GM18909 (cell line): ENCODE data around the gene FAM149A.

Source experiments
- ATAC-seq: cut with Tn5 transposase; IDR thresholded peaks from one replicate; pipeline ENCODE4 v1.9.1; 2021; ENCODE audit warnings: mild to moderate bottlenecking; ENCODE audit not compliant: unreplicated experiment, poor library complexity

FAM149A gene

DNA sequence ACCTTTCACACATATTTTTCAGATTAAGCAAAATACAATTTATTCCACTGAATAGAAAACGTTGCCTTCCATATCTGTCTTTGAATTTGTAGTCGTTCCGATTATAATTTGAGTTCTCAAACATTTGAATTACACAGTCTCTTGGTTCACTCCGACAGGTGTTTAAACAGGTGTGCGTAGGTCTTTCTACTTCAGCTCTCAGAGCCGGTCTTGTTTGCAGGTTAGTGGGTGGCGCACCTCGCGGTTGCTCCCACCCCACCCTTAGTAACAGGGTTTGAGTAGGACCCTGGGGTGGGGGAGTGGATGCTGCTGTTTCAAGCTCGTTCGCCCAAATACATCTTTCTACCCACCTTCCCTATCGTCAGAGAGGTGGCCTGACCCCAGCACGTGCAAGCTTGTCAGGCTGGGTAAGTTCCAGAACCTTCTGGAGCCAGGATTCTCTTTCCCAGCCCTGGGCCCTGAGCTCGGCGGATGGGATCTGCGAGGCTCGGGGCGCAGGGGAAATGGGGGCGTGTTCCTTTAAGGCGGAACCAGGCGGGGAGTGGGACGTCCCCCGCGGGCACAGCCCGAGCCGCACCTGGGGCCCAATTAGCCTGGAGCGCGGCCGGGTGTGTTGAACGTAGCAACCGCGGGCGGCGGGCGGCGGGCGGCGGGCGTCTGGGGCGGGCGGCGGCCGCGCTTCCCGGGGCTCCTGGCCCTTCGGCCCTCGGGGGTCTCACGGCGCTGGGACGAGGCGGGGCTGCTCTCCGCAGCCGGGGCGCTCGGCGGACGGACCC is at the start of gene FAM149A:
Gene FAM149A, plus strand, starts transcription at position 591 of the 776 bp plus-strand sequence.
- ATAC-seq, result peak; percentile 81

- peak; percentile 100 for ATAC-seq
Measured at GRCh38 chr4:186058253-186058979, 46.1 kb upstream of the FAM149A start.

- ATAC-seq, result no peak
Measured at GRCh38 chr4:186058980-186059316, 45.6 kb upstream of the FAM149A start.

DNA sequence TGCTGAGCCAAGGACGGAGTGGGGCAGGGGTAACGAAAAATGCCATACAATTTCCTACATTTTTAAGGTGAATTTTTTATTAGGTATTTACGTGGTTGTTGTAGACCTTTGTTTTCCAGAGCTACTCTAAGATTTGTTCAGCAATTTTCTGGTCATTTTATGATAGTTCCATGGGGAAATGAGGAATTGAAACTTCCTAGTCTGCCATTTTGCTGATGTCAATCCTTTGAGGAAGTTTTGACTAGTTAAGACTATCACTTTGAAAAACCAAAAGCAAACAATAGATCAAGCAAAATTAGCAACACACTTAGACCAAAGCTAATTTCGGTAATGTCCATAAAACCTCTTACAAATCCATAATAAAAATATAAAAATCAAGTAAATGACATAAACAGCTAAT is 42.6 kb upstream of the FAM149A start:
- ATAC-seq, result no peak

DNA sequence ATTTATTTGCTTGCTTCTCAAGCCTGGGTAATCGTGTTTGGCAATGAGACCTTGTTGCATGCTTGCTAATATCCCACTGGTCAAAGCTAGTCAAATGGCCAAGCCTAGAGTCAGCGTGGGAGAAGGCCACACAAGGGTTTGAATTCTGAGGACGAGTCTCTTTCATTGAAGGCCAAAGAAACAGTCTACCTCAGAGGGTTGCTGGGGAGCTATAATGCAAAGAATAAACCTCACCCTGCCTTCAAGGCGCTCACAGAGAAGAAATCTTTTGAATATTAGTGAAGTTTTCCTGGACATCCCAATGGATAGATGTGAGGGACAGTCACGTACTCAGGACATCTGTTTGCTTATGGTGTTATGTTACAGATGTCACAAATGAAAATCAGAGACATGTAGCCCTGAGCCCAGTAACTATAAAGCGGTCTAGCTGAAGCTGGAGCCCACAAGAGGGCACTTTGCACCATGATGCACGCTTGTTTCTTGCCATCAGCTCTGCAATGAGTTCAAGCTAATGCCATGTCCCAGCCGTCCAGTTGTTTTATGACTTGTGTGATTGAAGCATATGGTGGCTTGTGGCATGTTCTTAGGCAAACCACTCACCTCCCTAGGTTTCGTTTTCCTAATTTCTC is 36.6 kb upstream of the FAM149A start:
- ATAC-seq, result peak; percentile 93

GRCh38 chr4:186068581-186069348 is 35.7 kb upstream of the FAM149A start, which contains the start of gene TLR3:
Gene TLR3, plus strand, starts transcription at chr4:186069156. Its CDS starts 7,464 bp downstream, at chr4:186076620.
- no peak for ATAC-seq

DNA sequence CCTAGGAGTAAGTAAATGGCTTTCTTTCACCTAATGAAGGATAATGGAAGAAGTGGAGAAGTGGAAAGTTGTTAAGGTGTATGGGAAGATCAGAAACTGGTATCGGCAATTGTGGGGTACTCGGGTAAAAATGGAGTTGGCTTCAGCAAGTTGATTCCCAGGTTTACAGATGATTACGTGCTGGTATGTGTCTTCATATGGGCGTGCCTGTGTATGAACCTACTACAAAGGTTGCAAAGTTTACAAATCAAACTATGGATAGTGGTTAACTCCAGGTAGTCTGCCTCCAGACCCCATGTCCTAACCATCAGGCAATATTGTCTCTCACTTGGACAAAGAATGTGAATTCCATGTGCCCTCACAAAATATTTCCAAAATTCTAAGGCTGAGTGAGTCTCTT is 34.8 kb upstream of the FAM149A start:
- ATAC-seq, result no peak

- ATAC-seq, result no peak
Measured at GRCh38 chr4:186072516-186072915, 32.0 kb upstream of the FAM149A start.

DNA sequence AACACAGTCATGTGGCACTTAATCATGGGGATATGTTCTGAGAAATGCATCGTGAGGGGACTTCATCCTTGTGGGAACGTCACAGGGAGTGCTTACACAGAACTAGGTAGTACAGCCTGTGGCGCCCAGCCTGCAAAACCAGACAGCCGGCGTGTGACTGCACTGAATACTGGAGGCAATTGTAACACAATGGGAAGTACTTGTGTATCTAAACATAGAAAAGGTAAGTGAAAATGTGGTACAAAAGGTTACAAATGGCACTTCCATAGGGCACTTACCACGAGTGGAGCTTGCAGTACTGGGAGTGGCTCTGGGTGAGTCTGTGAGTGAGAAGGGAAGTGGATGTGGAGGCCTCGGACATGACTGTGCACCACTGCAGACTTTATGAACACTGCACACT is 30.3 kb upstream of the FAM149A start:
- no peak for ATAC-seq

- ATAC-seq, result no peak
Measured at GRCh38 chr4:186078981-186079638, 25.4 kb upstream of the FAM149A start.

DNA sequence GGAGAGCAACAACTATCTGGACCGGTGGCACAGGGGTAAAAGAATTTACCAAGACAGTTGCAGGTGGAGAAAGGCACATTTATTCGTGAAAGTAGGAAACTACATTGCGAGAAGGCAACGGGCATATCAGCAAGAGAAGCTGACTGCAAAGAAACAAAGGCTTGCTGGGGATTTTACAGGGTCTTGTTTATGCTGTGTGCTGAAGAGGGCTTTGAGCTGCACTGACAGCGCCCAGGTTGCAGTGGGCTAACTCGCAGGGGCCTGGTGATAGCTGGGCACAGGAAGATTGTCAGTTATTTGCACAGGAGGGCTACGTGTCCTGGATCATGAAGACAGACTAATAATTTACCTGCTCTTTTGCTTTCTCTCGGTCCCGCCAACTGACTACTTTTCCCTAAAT is 24.8 kb upstream of the FAM149A start:
- no peak for ATAC-seq

GRCh38 chr4:186081202-186081807 is 23.2 kb upstream of the FAM149A start:
- no peak for ATAC-seq

DNA sequence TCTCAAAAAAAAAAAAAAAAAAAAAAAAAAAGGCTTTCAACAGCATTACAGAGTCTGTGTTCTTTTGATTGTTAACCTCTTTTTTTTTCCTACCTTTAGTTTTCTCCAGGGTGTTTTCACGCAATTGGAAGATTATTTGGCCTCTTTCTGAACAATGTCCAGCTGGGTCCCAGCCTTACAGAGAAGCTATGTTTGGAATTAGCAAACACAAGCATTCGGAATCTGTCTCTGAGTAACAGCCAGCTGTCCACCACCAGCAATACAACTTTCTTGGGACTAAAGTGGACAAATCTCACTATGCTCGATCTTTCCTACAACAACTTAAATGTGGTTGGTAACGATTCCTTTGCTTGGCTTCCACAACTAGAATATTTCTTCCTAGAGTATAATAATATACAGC is 22.3 kb upstream of the FAM149A start:
- no peak for ATAC-seq

DNA sequence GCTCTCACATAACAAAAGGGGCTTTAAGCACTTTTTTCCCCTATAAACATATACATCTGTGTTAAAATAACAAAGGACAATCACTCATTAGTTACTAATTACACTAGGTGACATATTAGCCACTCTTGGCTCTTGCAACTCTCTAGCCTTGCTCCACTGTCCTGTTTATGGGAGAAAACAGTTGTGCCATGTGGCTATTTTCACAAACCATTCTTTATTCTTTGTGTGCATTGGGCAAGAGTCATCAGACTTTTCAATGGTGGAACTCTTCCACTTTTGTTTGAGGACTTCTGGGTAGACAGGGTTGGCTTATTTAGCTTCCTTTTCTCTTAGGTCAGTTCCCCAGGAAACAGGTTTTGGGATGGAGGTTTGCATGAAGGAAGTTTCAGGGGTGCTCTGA is 16.0 kb upstream of the FAM149A start:
- no peak for ATAC-seq

- no peak for ATAC-seq
Measured at GRCh38 chr4:186092296-186092695, 12.2 kb upstream of the FAM149A start.

GRCh38 chr4:186095406-186095805 is 9.1 kb upstream of the FAM149A start:
- no peak for ATAC-seq

DNA sequence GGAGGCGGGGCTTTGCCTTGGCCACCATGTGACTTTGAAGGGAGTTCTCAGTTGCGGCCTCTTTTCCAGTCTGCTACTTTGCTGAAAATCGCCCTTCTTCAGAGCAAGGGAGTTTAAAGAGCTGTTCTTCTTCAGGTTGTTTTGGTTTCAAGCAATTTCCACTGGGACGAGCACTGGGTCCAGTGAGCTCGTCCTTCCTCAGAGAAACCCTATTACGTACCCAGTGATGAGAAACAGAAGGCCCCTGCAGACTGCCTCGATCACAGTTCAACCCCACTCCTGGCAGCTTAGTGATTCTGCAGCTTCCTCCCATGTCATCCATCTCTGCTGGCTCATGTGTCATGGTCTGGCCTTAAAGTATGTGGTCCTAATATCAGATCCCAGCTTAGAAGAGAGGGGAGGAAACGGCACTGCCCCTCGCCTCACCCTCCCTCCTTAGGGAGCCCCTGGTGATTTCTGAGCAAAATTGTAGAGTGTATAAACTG is 7.8 kb upstream of the FAM149A start:
- no peak for ATAC-seq

DNA sequence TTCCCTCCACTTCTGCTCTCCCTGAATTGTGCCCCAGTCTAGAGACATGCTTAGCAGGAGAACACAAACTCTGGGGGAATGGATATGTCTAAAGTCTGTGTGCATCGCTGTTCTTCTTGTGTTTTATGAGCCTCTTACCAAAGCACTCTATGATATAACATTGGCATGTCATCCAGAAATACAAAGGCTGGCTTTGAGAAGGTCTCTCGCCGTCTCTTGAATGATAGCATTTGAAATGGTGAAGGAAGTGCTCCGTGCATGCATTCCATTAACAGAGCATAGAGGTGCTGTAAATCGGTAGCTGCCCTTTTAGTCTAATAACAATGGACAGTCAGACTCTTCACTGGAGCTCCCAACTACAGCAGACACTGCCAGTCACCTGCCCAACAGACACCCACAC is 7.1 kb upstream of the FAM149A start:
- ATAC-seq, result no peak

DNA sequence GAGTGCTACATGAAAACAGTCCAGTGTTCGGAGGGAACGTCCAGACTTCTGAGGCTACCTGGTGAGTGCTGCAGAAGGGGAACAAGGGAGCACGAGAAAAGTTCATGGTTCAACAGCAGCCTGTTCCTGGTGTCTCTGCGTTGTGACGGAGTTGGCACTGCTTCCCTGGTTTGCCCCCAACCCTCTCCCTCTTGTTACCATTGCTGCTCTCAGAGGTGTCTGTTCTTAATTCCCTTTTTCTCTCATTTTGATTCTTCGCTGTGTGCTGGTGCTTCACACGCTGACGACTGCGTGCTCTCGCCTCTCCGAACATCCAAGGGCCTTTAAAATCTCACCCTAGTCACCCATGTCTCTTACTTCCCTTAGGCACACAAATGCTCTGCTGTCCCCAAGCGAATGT is 1.6 kb upstream of the FAM149A start:
- ATAC-seq, result no peak
